H1 (cell line): ENCODE data around the gene FOXF1. TPM values are rescaled to one million over a fixed set of nuclear protein-coding genes. Genes with fewer than 3 reads are reported as not detected.

Experiments used
- CTCF ChIA-PET: fragments of 300-600 bp; sonication (Branson Sonifier 250); formaldehyde crosslinking; loops from one replicate; lab custom pipeline; 2021; ENCODE audit not compliant: partially characterized antibody; lab: Charles Lee
- POLR2A ChIA-PET: fragments of 300-600 bp; sonication (Branson Sonifier 250); formaldehyde crosslinking; loops from one replicate; lab custom pipeline; 2021; ENCODE audit warnings: inconsistent platforms; ENCODE audit not compliant: partially characterized antibody; lab: Charles Lee
- DNase-seq, 2 experiments: peaks; one replicate each; pipeline versions ENCODE4 v3.0.0 to v3.0.0-alpha.2; 2010 to 2022; ENCODE audit warnings: low spot score in 2 of 2, low read depth in 1 of 2, mixed read lengths in 1 of 2
- FAIRE-seq: peaks from 2 replicates; lab custom pipeline; 2011; peaks lifted over from hg19 to GRCh38; lab: Jason Lieb, UNC
- H2AFZ ChIP-seq: 2 replicates; pipeline ENCODE4 v1.8.1; 2012; ENCODE audit warnings: low read length, inconsistent platforms
- H2AK5ac ChIP-seq: 2 replicates; pipeline ENCODE4 v1.6.1; 2013; ENCODE audit warnings: low read depth, low read length
- H2BK120ac ChIP-seq: replicated peaks from 2 replicates; pipeline ENCODE3; 2013; ENCODE audit warnings: low read depth, low read length, inconsistent platforms
- H2BK12ac ChIP-seq: 2 replicates; pipeline ENCODE4 v1.6.1; 2013; ENCODE audit warnings: low read depth, low read length
- H2BK15ac ChIP-seq: 2 replicates; pipeline ENCODE4 v1.6.1; 2013; ENCODE audit warnings: low read length
- H2BK20ac ChIP-seq: 2 replicates; pipeline ENCODE4 v1.6.1; 2013; ENCODE audit warnings: low read length
- H2BK5ac ChIP-seq: 2 replicates; pipeline ENCODE4 v1.6.1; 2013; ENCODE audit warnings: low read depth, low read length
- H3K14ac ChIP-seq: 2 replicates; pipeline ENCODE4 v1.6.1; 2013; ENCODE audit warnings: inconsistent platforms; ENCODE audit not compliant: insufficient read length
- H3K18ac ChIP-seq: 2 replicates; pipeline ENCODE4 v1.6.1; 2013; ENCODE audit warnings: low read length; ENCODE audit errors: extremely low read depth
- H3K23ac ChIP-seq: 2 replicates; pipeline ENCODE4 v1.6.1; 2013; ENCODE audit warnings: inconsistent platforms; ENCODE audit not compliant: insufficient read length
- H3K23me2 ChIP-seq: 2 replicates; pipeline ENCODE4 v1.6.1; 2013; ENCODE audit warnings: low read depth, low read length
- H3K27ac ChIP-seq: 2 replicates; pipeline ENCODE4 v1.6.1; 2011; ENCODE audit warnings: low read depth, low read length, inconsistent platforms
- H3K27me3 ChIP-seq, 4 experiments: replicated peaks in 1 of 4; 1 replicate in 1 of 4; 2 replicates in 3 of 4; pipeline versions ENCODE4 v1.6.1 to v1.8.1; 2011 to 2013; ENCODE audit warnings: low read length in 3 of 4, mild to moderate bottlenecking in 3 of 4, inconsistent platforms in 2 of 4, mixed read lengths in 2 of 4, moderate library complexity in 1 of 4; ENCODE audit not compliant: control insufficient read depth in 3 of 4, insufficient read depth in 3 of 4; ENCODE audit errors: extremely low read depth in 1 of 4
- H3K36me3 ChIP-seq, 4 experiments: 2 replicates each; pipeline versions ENCODE4 v1.6.1 to v1.8.1; 2011 to 2013; ENCODE audit warnings: mild to moderate bottlenecking in 4 of 4, low read length in 3 of 4, moderate library complexity in 2 of 4, control low read depth in 1 of 4, inconsistent platforms in 1 of 4; ENCODE audit not compliant: insufficient read depth in 4 of 4, control insufficient read depth in 2 of 4
- H3K4ac ChIP-seq: replicated peaks from 2 replicates; pipeline ENCODE3; 2013; ENCODE audit warnings: low read length, low read depth, mixed read lengths, inconsistent platforms; ENCODE audit not compliant: insufficient read length
- H3K4me1 ChIP-seq, 4 experiments: replicated peaks in 1 of 4; 1 replicate in 1 of 4; 2 replicates in 3 of 4; pipeline versions ENCODE4 v1.6.1 to v1.8.1; 2011 to 2013; ENCODE audit warnings: low read length in 3 of 4, inconsistent platforms in 2 of 4, mixed read lengths in 1 of 4; ENCODE audit not compliant: insufficient read depth in 4 of 4, control insufficient read depth in 3 of 4
- H3K4me2 ChIP-seq, 2 experiments: 2 replicates each; pipeline versions ENCODE4 v1.6.1 to v1.8.1; 2011 to 2013; ENCODE audit warnings: low read depth in 2 of 2, low read length in 2 of 2, control low read depth in 1 of 2, inconsistent platforms in 1 of 2, mild to moderate bottlenecking in 1 of 2; ENCODE audit not compliant: insufficient read depth in 1 of 2
- H3K4me3 ChIP-seq, 4 experiments: fragments of 200-600, 300-600 bp in 1 of 4; sonication (generic), shearing (Covaris generic), sonication (Bioruptor Twin) in 1 of 4; 2 replicates each; pipeline versions ENCODE4 v1.5.1 to v1.8.1; 2011 to 2016; ENCODE audit warnings: low read length in 4 of 4, low read depth in 3 of 4, control low read depth in 2 of 4, inconsistent platforms in 2 of 4, mild to moderate bottlenecking in 2 of 4, mixed read lengths in 1 of 4, moderate library complexity in 1 of 4; ENCODE audit not compliant: insufficient read depth in 2 of 4; ENCODE audit errors: extremely low read depth in 1 of 4
- H3K56ac ChIP-seq: replicated peaks from 2 replicates; pipeline ENCODE3; 2013; ENCODE audit warnings: low read depth, mild to moderate bottlenecking, mixed read lengths, low read length, inconsistent platforms; ENCODE audit not compliant: insufficient read length
- H3K79me1 ChIP-seq: 2 replicates; pipeline ENCODE4 v1.6.1; 2013; ENCODE audit warnings: low read depth, low read length, control low read depth
- H3K79me2 ChIP-seq, 2 experiments: 2 replicates each; pipeline versions ENCODE4 v1.6.1 to v1.8.1; 2012 to 2013; ENCODE audit warnings: low read length in 2 of 2, mild to moderate bottlenecking in 2 of 2, inconsistent platforms in 1 of 2; ENCODE audit not compliant: insufficient read depth in 2 of 2, control insufficient read depth in 1 of 2
- H3K9ac ChIP-seq, 4 experiments: replicated peaks in 1 of 4; 1 replicate in 1 of 4; 2 replicates in 3 of 4; pipeline versions ENCODE4 v1.6.1 to v1.8.1; 2011 to 2013; ENCODE audit warnings: low read depth in 3 of 4, low read length in 3 of 4, control low read depth in 2 of 4, mild to moderate bottlenecking in 2 of 4, moderate library complexity in 2 of 4, inconsistent platforms in 1 of 4; ENCODE audit errors: extremely low read depth in 1 of 4
- H3K9me3 ChIP-seq, 2 experiments: 2 replicates each; pipeline versions ENCODE4 v1.6.1 to v1.8.1; 2012 to 2013; ENCODE audit warnings: mild to moderate bottlenecking in 2 of 2, moderate library complexity in 2 of 2, control low read depth in 1 of 2, inconsistent platforms in 1 of 2, low read depth in 1 of 2, low read length in 1 of 2, mixed read lengths in 1 of 2; ENCODE audit not compliant: insufficient read depth in 2 of 2
- H4K20me1 ChIP-seq, 2 experiments: replicated peaks in 1 of 2; 2 replicates each; pipeline versions ENCODE3 to v1.8.1; 2011 to 2013; ENCODE audit warnings: inconsistent platforms in 2 of 2, low read length in 2 of 2, mild to moderate bottlenecking in 1 of 2; ENCODE audit not compliant: insufficient read depth in 2 of 2, control insufficient read depth in 1 of 2
- H4K5ac ChIP-seq: 2 replicates; pipeline ENCODE4 v1.6.1; 2013; ENCODE audit warnings: low read length, low read depth, mixed read lengths, inconsistent platforms; ENCODE audit not compliant: insufficient read length
- H4K8ac ChIP-seq: 2 replicates; pipeline ENCODE4 v1.8.0; 2013; ENCODE audit warnings: mild to moderate bottlenecking, moderate library complexity, low read length, inconsistent platforms; ENCODE audit not compliant: insufficient read depth; ENCODE audit errors: extremely low read depth
- H4K91ac ChIP-seq: replicated peaks from 2 replicates; pipeline ENCODE3; 2013; ENCODE audit warnings: low read length, mixed read lengths, inconsistent platforms; ENCODE audit not compliant: insufficient read length
- CEBPB ChIP-seq: IDR thresholded peaks from 2 replicates; pipeline ENCODE4 v1.6.1; 2012; ENCODE audit warnings: low read depth, low read length
- EZH2 ChIP-seq: fragments of 200-600 bp; sonication (generic); IDR thresholded peaks from 2 replicates; pipeline ENCODE4 v1.7.1; 2012; ENCODE audit warnings: low read depth, mild to moderate bottlenecking, moderate library complexity, low read length, inconsistent platforms; ENCODE audit not compliant: severe bottlenecking
- RNF2 ChIP-seq: fragments of 200-900, 300-1000 bp; sonication (generic); IDR thresholded peaks from 2 replicates; pipeline ENCODE4 v1.7.1; 2016; ENCODE audit warnings: borderline replicate concordance, low read depth, mild to moderate bottlenecking, antibody characterized with exemption, low read length; ENCODE audit not compliant: poor library complexity, severe bottlenecking; ENCODE audit errors: missing control alignments
- SUZ12 ChIP-seq: fragments of 200-600 bp; sonication (generic); IDR thresholded peaks from 2 replicates; pipeline ENCODE4 v1.6.1; 2012; ENCODE audit warnings: mild to moderate bottlenecking, inconsistent platforms, low read length, moderate library complexity, mixed read lengths
- WGBS, 2 experiments: shearing (Covaris generic) in 1 of 2; methylation state at CpG; one replicate each; pipeline versions ENCODE4 v1.1.6 to v1.1.7; 2013 to 2015; ENCODE audit warnings: low lambda C conversion rate in 2 of 2, mixed read lengths in 2 of 2, inconsistent platforms in 1 of 2, low coverage in 1 of 2, missing lambda C conversion rate in 1 of 2; ENCODE audit not compliant: insufficient replicate concordance in 2 of 2, insufficient coverage in 1 of 2, insufficient read length in 1 of 2; ENCODE audit errors: extremely low coverage in 1 of 2, missing lambda C conversion rate in 1 of 2; 5-methylcytosine and 5-hydroxymethylcytosine counted together
- polyA plus RNA-seq, 7 experiments: library from polyadenylated mRNA; depleted of rRNA in 3 of 7; stranded (reverse) in 5 of 7; unstranded in 2 of 7; fragments of >200 nt in 5 of 7; fragments of 200-250 nt in 2 of 7; gene quantifications; 1 replicate in 5 of 7; 2 replicates in 1 of 7; 4 replicates in 1 of 7; pipeline versions ENCODE4 v1.2.1 to v1.2.3, GENCODE V29; 2011 to 2013; ENCODE audit warnings: missing spikeins in 2 of 7, mixed read lengths in 2 of 7
- total RNA-seq: library from RNA; stranded (reverse); fragmentation: NEBNext Ultra II Directional; extraction: Animal tissue kit (Norgen Biotek cat#: 25700); gene quantifications from 2 replicates; pipeline ENCODE4 v1.2.1, GENCODE V29; 2021

The FOXF1 gene
- total and polyA plus RNA-seq, 2 of the 8 experiments (the other 6 are each of a cell fraction or from before 2014, with no cell fraction given), result 0.02 TPM; not detected in 1

GRCh38 chr16:86496929-86497461 lies 13.3 kb upstream of the FOXF1 start:
- Histone ChIP-seq H3K9ac (no peak overlapping the region), H2AK5ac (no peak overlapping the region), H2BK12ac (no peak overlapping the region), H3K27ac (no peak overlapping the region), H3K4me1 (peaks cover 4 to 29% (median 17%) of the 10 kb centered on the region in 4 experiments), H4K8ac (peak overlapping the region; percentile 14; the same call in 1 of the 2 replicates), H3K56ac (no peak overlapping the region), H2AFZ (no peak overlapping the region), H3K18ac (no peak overlapping the region), H3K79me1 (peaks cover 2% of the 10 kb centered on the region), H3K36me3 (peaks cover 0 to 4% (median 0%) of the 10 kb centered on the region in 4 experiments; a peak in 1 of 8 replicates), H2BK20ac (no peak overlapping the region), H4K5ac (no peak overlapping the region), H3K14ac (no peak overlapping the region), H3K4me3 (peak overlapping the region in 1 of 4 experiments; percentile 32; a peak in 2 of 8 replicates), H2BK120ac (no peak overlapping the region), H4K91ac (no peak overlapping the region), H3K9me3 (no peaks in the 10 kb centered on the region; a peak in 1 of 4 replicates), H3K27me3 (peaks cover 98 to 100% (median 99%) of the 10 kb centered on the region in 4 experiments), H3K23me2 (no peaks in the 10 kb centered on the region; the same call in 1 of the 2 replicates), H2BK5ac (no peak overlapping the region), H2BK15ac (no peak overlapping the region), H3K23ac (no peak overlapping the region), H3K4ac (no peak overlapping the region), H4K20me1 (peaks cover 20 to 29% of the 10 kb centered on the region in 2 experiments), H3K79me2 (no peaks in the 10 kb centered on the region), H3K4me2 (peak overlapping the region; percentile 40 to 56)
- peak; percentile 69; the same call in 1 of the 2 replicates for TF ChIP-seq SUZ12
- no peak for TF ChIP-seq CEBPB
- TF ChIP-seq RNF2, result peak; percentile 20
- peak; percentile 92 for TF ChIP-seq EZH2
- ChIA-PET POLR2A (no interaction called here), CTCF (interaction anchor here (1.3 kb wide), 1 partner anchor 244 kb away, joined by 7 read pairs; no protein-coding TSS in a partner anchor)
- FAIRE-seq (no peak), DNase-seq (no peak)
- WGBS, 2 experiments, result 2% methylated on average over 19 of the region's 45 CpGs; no CpG with 5 or more reads in 1 of the 2 experiments
